ENCODE data around the gene EXOC8. TPM values are rescaled to one million over a fixed set of nuclear protein-coding genes. Genes with fewer than 3 reads are reported as not detected.

The EXOC8 gene
- total RNA-seq, 1 donor from 2014 or later = 15.9 TPM

- DNase-seq (ENCODE audit: low spot score) = no peak
Measured at GRCh38 chr1:231318015-231318355, 19.7 kb downstream of the EXOC8 start.

- DNase-seq (ENCODE audit: low spot score) = no peak
Measured at GRCh38 chr1:231317306-231318014, 20.2 kb downstream of the EXOC8 start.

GRCh38 chr1:231315887-231316286 is 21.8 kb downstream of the EXOC8 start:
- no peak for DNase-seq (ENCODE audit: low spot score)

- DNase-seq (ENCODE audit: low spot score) = no peak
Measured at GRCh38 chr1:231313661-231314060, 24.0 kb downstream of the EXOC8 start.

DNA sequence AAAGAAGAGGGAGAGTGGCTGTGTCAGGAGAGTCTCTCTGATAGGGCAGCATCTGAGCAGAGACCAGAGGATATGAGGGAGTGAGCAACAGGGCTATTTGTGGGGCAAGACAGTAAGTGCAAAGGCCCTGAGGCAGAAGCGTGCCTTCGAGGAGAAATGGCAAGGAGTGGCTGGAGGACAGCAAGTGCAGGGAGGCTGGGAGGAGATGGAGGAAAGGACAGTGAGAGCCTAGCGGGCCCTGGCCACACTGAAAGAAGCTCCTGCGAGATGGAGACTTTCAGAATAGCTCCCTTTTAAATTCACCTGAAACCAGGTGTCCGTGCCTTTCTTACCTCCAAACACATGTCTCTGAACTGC is 25.2 kb downstream of the EXOC8 start:
- DNase-seq (ENCODE audit: low spot score) = no peak

DNA sequence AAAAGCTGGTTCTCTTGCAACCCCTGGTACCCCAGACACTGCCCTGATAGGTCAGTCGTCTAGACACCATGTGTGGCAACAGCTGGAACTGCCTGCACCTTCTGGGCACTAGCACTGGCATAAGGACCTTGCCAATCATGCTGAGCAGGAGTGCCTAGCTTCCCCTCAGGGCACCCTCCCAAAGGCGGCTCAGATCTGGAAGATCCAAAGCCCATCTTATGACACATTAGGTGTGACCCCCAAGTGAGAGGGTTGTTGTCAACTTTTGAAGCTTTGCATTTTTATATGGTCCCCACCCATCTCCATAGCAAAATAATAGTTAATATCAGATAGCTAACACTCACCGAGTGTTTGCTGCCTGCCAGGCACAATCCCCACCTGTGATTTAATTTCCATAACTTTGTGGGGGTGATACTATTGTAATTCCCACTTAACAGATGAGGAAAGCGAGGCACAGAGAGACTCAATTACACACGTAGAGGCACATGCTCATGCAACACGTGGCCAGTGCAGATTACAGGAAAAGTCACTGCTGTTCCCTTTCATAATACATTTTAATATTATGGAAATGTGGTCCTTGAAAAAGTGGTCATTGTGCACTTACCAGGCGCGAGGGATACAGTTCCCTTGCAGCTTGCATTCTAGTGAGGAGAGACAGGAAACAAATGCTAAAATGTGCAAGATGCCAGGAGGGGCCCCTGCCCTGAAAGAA is 25.8 kb downstream of the EXOC8 start:
- DNase-seq (ENCODE audit: low spot score) = no peak

- no peak for DNase-seq (ENCODE audit: low spot score)
Measured at GRCh38 chr1:231310391-231310934, 27.2 kb downstream of the EXOC8 start.

DNA sequence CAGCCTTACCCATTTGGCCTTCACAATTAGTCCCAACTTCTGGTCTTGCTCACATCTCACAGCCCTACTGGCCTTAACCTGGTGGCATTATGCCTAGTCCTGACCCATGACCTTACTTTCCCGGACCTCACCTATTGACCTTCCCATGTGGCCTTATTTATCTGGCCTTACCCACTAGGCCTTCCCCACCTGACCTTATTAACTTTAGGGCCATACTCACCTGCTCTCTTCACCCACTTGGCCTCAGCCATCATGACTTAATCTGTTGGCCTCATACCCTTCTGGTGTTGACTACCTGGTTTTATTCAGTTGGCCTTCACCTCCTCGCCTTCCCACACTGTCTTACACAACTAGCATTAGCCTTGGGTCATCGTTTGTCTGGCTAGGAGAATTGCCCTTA is 35.7 kb downstream of the EXOC8 start:
- DNase-seq (ENCODE audit: low spot score) = no peak

DNA sequence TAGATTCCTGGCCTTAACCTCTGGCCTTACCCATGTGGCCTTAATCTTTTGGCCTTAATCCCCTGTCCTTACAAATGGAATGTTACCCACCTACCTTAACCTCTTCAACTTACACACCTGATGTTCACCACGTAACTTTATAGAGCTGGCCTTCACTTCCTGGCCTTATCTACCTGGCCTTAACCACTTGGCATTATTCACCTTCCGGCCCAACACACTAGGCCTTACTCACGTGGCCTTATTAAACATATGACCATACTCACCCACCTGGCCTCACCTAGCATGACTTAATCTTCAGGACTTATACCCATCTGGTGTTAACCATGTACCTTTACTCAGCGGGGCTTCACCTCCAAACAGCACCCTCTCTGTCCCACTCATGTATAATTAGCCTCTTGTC is 41.7 kb downstream of the EXOC8 start:
- DNase-seq (ENCODE audit: low spot score) = no peak

DNA sequence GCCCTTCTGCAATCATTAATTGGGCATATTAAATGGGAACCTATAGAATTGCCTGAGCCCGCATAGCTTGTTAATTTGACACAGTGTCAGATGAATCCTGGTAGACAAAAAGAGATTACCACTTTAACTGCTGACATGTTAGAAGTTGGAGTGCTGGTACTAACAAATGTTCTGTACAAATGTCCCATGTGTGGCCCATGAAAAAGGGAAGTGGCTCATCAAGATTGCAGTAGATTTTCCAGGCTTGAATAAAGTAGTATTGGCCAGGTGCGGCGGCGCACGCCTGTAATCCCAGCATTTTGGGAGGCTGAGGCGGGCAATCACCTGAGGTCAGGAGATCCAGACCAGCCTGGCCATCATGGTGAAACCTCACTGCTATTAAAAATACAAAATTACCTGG is 51.0 kb downstream of the EXOC8 start:
- no peak for DNase-seq (ENCODE audit: low spot score)

GRCh38 chr1:231284441-231284840 is 53.2 kb downstream of the EXOC8 start:
- DNase-seq (ENCODE audit: low spot score) = no peak

Other genes starting within 250 kb of the EXOC8 start
- 0.03 TPM for gene TRIM67, start 175.8 kb downstream of the EXOC8 start, total RNA-seq
- 39.3 TPM for gene GNPAT, start 96.6 kb downstream of the EXOC8 start, total RNA-seq
- 10.6 TPM for gene SPRTN, start 441 bp upstream of the EXOC8 start, total RNA-seq
- gene EGLN1, start 84.4 kb upstream of the EXOC8 start, total RNA-seq = 49.1 TPM
- 31.7 TPM for gene TSNAX, start 190.8 kb upstream of the EXOC8 start, total RNA-seq

All from mucosa of gallbladder (tissue), 1 donor.